ENCODE results near the gene UPF1. TPM values are rescaled to one million over a fixed set of nuclear protein-coding genes. Genes with fewer than 3 reads are reported as not detected.

UPF1 gene
- total RNA-seq, 1 donor from 2014 or later = 69.8 TPM

DNA sequence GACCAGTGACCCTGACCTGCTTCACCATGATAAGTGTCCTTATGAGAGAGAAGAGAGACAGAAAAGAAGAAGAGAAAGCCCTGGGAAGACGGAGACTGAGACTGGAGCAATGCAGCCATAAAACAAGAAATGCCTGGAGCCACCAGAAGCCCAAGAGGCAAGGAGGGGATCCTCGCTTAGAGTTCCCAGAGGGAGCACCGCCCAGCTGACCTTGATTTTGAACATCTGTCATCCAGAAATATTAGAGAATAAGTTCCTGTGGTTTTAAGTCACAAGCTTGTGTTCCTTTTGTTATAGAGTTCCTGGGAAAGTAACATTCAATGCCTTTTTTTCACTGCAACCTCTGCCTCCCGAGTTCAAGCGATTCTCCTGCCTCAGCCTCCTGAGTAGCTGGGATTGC, 44.0 kb downstream of the UPF1 start:
- H3K79me2 ChIP-seq (ENCODE audit: low read depth) = no peaks in the 10 kb centered on the region
- H3K27ac Mint-ChIP-seq = no peak overlapping the region
- H2AFZ ChIP-seq (replicated peaks) = no peak overlapping the region
- no peak overlapping the region for H3K4me3 ChIP-seq
- no peak overlapping the region for H3K4me3 Mint-ChIP-seq
- H3K27ac ChIP-seq = no peak overlapping the region
- no peaks in the 10 kb centered on the region for H3K27me3 Mint-ChIP-seq (ENCODE audit: insufficient read depth, low read depth)
- H3K4me2 ChIP-seq = no peak overlapping the region
- peaks cover 19% of the 10 kb centered on the region for H4K20me1 ChIP-seq (ENCODE audit: low read depth)
- H3F3A ChIP-seq (ENCODE audit: low read depth) = peaks cover 7% of the 10 kb centered on the region
- H3K9me3 Mint-ChIP-seq = peaks cover 6% of the 10 kb centered on the region
- H3K27me3 ChIP-seq = no peaks in the 10 kb centered on the region
- no peak for DNase-seq (ENCODE audit: low spot score)
- no peaks in the 10 kb centered on the region for H3K4me1 ChIP-seq
- no peaks in the 10 kb centered on the region for H3K9me3 ChIP-seq (ENCODE audit: low read depth)
- H3K4me1 Mint-ChIP-seq = peaks cover 4% of the 10 kb centered on the region
- no peak for TF ChIP-seq EZH2 (IDR thresholded peaks at IDR 0.05)
- TF ChIP-seq EZH2phosphoT487 (IDR thresholded peaks at IDR 0.05) = no peak
- TF ChIP-seq, protein P1, sequence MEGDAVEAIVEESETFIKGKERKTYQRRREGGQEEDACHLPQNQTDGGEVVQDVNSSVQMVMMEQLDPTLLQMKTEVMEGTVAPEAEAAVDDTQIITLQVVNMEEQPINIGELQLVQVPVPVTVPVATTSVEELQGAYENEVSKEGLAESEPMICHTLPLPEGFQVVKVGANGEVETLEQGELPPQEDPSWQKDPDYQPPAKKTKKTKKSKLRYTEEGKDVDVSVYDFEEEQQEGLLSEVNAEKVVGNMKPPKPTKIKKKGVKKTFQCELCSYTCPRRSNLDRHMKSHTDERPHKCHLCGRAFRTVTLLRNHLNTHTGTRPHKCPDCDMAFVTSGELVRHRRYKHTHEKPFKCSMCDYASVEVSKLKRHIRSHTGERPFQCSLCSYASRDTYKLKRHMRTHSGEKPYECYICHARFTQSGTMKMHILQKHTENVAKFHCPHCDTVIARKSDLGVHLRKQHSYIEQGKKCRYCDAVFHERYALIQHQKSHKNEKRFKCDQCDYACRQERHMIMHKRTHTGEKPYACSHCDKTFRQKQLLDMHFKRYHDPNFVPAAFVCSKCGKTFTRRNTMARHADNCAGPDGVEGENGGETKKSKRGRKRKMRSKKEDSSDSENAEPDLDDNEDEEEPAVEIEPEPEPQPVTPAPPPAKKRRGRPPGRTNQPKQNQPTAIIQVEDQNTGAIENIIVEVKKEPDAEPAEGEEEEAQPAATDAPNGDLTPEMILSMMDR (IDR thresholded peaks at IDR 0.05) = no peak
- H3K36me3 Mint-ChIP-seq = peaks cover 40% of the 10 kb centered on the region
- no peaks in the 10 kb centered on the region for H3K36me3 ChIP-seq
- H3K9ac ChIP-seq = no peak overlapping the region

DNA sequence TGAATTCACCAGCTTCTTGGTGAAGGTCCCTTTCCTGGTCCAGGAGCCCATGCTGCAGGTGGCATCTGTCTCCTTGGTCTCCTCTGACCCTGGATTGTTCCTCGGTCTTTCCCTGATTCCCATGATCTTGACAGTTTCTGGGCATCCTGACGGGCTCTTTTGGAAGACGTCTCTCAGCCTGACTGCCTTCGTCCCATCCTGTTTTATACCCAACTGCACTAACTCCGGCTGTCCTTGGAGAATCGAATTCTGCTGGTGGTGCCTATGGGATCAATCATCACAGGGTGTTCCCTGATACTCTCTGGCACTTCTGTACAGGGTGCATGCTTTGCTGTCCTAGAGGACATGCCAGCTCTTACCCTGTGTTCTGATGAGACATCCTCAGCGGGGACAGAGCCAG, 45.1 kb downstream of the UPF1 start:
- no peaks in the 10 kb centered on the region for H3K36me3 ChIP-seq
- H3K4me3 ChIP-seq = no peak overlapping the region
- H3K79me2 ChIP-seq (ENCODE audit: low read depth) = no peaks in the 10 kb centered on the region
- TF ChIP-seq EZH2phosphoT487 (IDR thresholded peaks at IDR 0.05) (no peak), EZH2 (IDR thresholded peaks at IDR 0.05) (no peak)
- TF ChIP-seq, protein P1 (IDR thresholded peaks at IDR 0.05) = no peak
- no peak overlapping the region for H3K4me2 ChIP-seq
- peaks cover 6% of the 10 kb centered on the region for H3K9me3 Mint-ChIP-seq
- H3K9ac ChIP-seq = no peak overlapping the region
- no peaks in the 10 kb centered on the region for H3K27me3 Mint-ChIP-seq (ENCODE audit: insufficient read depth, low read depth)
- H3K27me3 ChIP-seq = no peaks in the 10 kb centered on the region
- H2AFZ ChIP-seq (replicated peaks) = no peak overlapping the region
- no peaks in the 10 kb centered on the region for H3K9me3 ChIP-seq (ENCODE audit: low read depth)
- no peak overlapping the region for H3K27ac Mint-ChIP-seq
- peaks cover 41% of the 10 kb centered on the region for H3K36me3 Mint-ChIP-seq
- DNase-seq (ENCODE audit: low spot score) = no peak
- H4K20me1 ChIP-seq (ENCODE audit: low read depth) = peaks cover 11% of the 10 kb centered on the region
- H3K4me1 Mint-ChIP-seq = no peaks in the 10 kb centered on the region
- peaks cover under 1% of the 10 kb centered on the region for H3F3A ChIP-seq (ENCODE audit: low read depth)
- H3K4me3 Mint-ChIP-seq = no peak overlapping the region
- H3K27ac ChIP-seq = no peak overlapping the region
- H3K4me1 ChIP-seq = no peaks in the 10 kb centered on the region

DNA sequence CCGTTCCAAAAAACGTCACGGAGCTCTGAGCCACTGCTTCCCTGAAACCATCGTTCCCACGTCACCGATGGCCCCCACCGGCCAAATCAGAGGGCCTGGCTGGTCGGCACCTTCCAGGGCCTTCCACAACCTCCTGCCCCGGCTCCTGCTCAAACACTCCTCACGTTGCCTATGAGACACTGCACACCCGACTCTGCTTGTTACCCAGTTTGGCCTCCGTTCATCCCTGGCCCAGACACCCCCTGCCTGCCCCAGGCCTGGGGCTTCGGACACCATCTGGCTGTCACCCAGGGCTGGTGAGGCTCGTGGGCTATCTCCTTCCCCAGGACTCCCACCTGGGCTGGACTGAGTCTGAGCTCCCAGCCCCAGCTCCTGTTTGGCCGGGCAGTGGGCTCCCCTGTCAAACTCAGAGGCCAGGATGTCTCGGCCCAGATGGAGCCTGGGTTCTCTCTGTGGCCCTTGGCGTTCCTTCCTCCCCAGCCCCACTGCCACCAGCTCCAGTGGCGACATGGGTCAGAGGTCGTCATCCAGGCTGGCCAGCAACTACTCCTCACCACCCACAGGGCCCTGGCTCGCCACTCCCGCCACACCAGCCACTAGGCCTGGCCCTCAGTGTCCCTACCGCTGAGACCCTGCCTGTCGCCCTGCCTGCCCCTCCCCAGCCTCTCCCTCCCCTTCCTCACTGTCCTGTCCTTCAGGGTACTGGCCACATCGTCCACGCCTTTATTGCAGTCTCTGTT, 46.5 kb downstream of the UPF1 start:
- H3K9me3 ChIP-seq (ENCODE audit: low read depth) = no peaks in the 10 kb centered on the region
- no peaks in the 10 kb centered on the region for H3K4me1 ChIP-seq
- no peaks in the 10 kb centered on the region for H3K79me2 ChIP-seq (ENCODE audit: low read depth)
- Mint-ChIP-seq H3K4me3 (no peak overlapping the region), H3K27me3 (ENCODE audit: insufficient read depth, low read depth) (no peaks in the 10 kb centered on the region), H3K36me3 (peaks cover 39% of the 10 kb centered on the region), H3K9me3 (peaks cover 6% of the 10 kb centered on the region), H3K27ac (no peak overlapping the region), H3K4me1 (no peaks in the 10 kb centered on the region)
- H3K27ac ChIP-seq = no peak overlapping the region
- no peak overlapping the region for H3K4me2 ChIP-seq
- no peaks in the 10 kb centered on the region for H3F3A ChIP-seq (ENCODE audit: low read depth)
- H3K36me3 ChIP-seq = no peaks in the 10 kb centered on the region
- TF ChIP-seq, protein P1 (IDR thresholded peaks at IDR 0.05) = no peak
- no peak for TF ChIP-seq EZH2phosphoT487 (IDR thresholded peaks at IDR 0.05)
- TF ChIP-seq EZH2 (IDR thresholded peaks at IDR 0.05) = no peak
- H3K4me3 ChIP-seq = no peak overlapping the region
- peaks cover 7% of the 10 kb centered on the region for H4K20me1 ChIP-seq (ENCODE audit: low read depth)
- H3K9ac ChIP-seq = no peak overlapping the region
- no peak overlapping the region for H2AFZ ChIP-seq (replicated peaks)
- H3K27me3 ChIP-seq = no peaks in the 10 kb centered on the region
- no peak for DNase-seq (ENCODE audit: low spot score)
